Motor neuron (in vitro differentiated cells): ENCODE data around the gene RAB9B. TPM values are rescaled to one million over a fixed set of nuclear protein-coding genes. Genes with fewer than 3 reads are reported as not detected.
"Not testable (repeated sequence)": the region's sequence is repeated elsewhere in the genome, so short reads cannot be mapped to it uniquely, and the experiment has no call there.

ENCODE experiments used
- ATAC-seq, 8 experiments: fragments of 200-7000 bp; cut with Tn5 transposase; replicated peaks in 6 of 8; 2 replicates each; pipeline ENCODE4 v1.8.0; 2021; ENCODE audit warnings: mild to moderate bottlenecking in 8 of 8, moderate library complexity in 8 of 8
- H3K27ac ChIP-seq, 2 donors: fragments of 250-450 bp; sonication (Bioruptor Pico); 2 replicates each; pipeline ENCODE4 v1.9.0; 2021; ENCODE audit warnings: antibody characterized with exemption in 2 of 2, mild to moderate bottlenecking in 2 of 2, moderate library complexity in 1 of 2
- H3K4me1 ChIP-seq, 2 donors: fragments of 250-450 bp; sonication (Bioruptor Pico); replicated peaks in 1 of 2; 2 replicates each; pipeline ENCODE4 v1.6.1; 2021; ENCODE audit warnings: antibody characterized with exemption in 2 of 2, mild to moderate bottlenecking in 2 of 2, moderate library complexity in 1 of 2
- H3K4me3 ChIP-seq, 5 donors: fragments of 250-450 bp; sonication (Bioruptor Pico); 2 replicates each; pipeline ENCODE4 v1.9.0; 2021; ENCODE audit warnings: antibody characterized with exemption in 5 of 5, mild to moderate bottlenecking in 5 of 5, moderate library complexity in 4 of 5
- WGBS, 10 experiments: fragments of 450-650 bp; shearing (Covaris generic); methylation state at CpG; one replicate each; pipeline ENCODE4 v1.0.0; 2022; 5-methylcytosine and 5-hydroxymethylcytosine counted together
- in situ Hi-C, 9 experiments: fragments of 400-800 bp; cut with MboI; loops; one replicate each; pipeline ENCODE4 v1.15.0; 2021; ENCODE audit warnings: low sequenced_read_pairs in 9 of 9, low pct_unique_long_range_greater_than_20kb in 2 of 9; ENCODE audit not compliant: unreplicated experiment in 9 of 9
- total RNA-seq, 8 experiments: library from RNA; unstranded; fragments of 300-600 nt; gene quantifications; 2 replicates each; pipeline versions ENCODE4 v1.2.3 to v1.2.4, GENCODE V29; 2022

The RAB9B gene
- total RNA-seq, 8 experiments from 2014 or later: 0.15 to 12.7 (median 6.5) TPM

GRCh38 chrX:103831342-103831802 is 685 bp downstream of the RAB9B start:
- WGBS, 10 experiments: 0 to 35% (median 22%) methylated on average over 1 to 6 of the region's 11 CpGs; no CpG with 5 or more reads in 7 of the 10 experiments
- in situ Hi-C loops: loop anchor here in 4 of 9 experiments (25.0 kb wide), 3 partner anchors 106 to 306 kb away; partner anchors contain the start of gene ZCCHC18 (in 1 of the 4)
- peaks cover 3% of the 10 kb centered on the region in 2 donors for H3K4me1 ChIP-seq
- H3K27ac ChIP-seq: peak overlapping the region in 1 of 2 donors; percentile 74
- peak in 5 of 8 experiments; percentile 13 to 22 (median 18) for ATAC-seq
- H3K4me3 ChIP-seq: peak overlapping the region; percentile 48 to 54 (median 50)

GRCh38 chrX:103830848-103831247 is 1.2 kb downstream of the RAB9B start:
- in situ Hi-C loops: loop anchor here in 4 of 9 experiments (25.0 kb wide), 3 partner anchors 106 to 306 kb away; partner anchors contain the start of gene ZCCHC18 (in 1 of the 4)
- H3K27ac ChIP-seq: no peak overlapping the region
- no peak overlapping the region for H3K4me3 ChIP-seq
- no peak for ATAC-seq
- H3K4me1 ChIP-seq: peaks cover 3% of the 10 kb centered on the region in 2 donors
- WGBS, 10 experiments: 49 to 100% (median 81%) methylated on average over 1 to 6 of the region's 7 CpGs; no CpG with 5 or more reads in 4 of the 10 experiments

GRCh38 chrX:103828529-103828928 is 3.5 kb downstream of the RAB9B start:
- Histone ChIP-seq H3K4me3 (no peak overlapping the region), H3K4me1 (peaks cover 3% of the 10 kb centered on the region in 2 donors), H3K27ac (no peak overlapping the region)
- ATAC-seq: no peak
- 20 to 67% (median 60%) methylated on average over 1 of the region's 2 CpGs; no CpG with 5 or more reads in 7 of the 10 experiments for WGBS, 10 experiments
- in situ Hi-C loops: loop anchor here in 4 of 9 experiments (25.0 kb wide), 3 partner anchors 109 to 309 kb away; partner anchors contain the start of gene ZCCHC18 (in 1 of the 4)

GRCh38 chrX:103825881-103826280 is 6.2 kb downstream of the RAB9B start:
- H3K4me1 ChIP-seq: no peaks in the 10 kb centered on the region
- no peak overlapping the region for H3K4me3 ChIP-seq
- WGBS, 10 experiments: 60 to 100% (median 83%) methylated on average over 1 of the region's 1 CpG; no CpG with 5 or more reads in 6 of the 10 experiments
- in situ Hi-C loops: loop anchor here in 4 of 9 experiments (25.0 kb wide), 3 partner anchors 111 to 311 kb away; partner anchors contain the start of gene ZCCHC18 (in 1 of the 4)
- H3K27ac ChIP-seq: no peak overlapping the region
- ATAC-seq: no peak

- Histone ChIP-seq H3K4me3 (no peak overlapping the region), H3K4me1 (peaks cover 0 to 4% of the 10 kb centered on the region in 2 donors), H3K27ac (no peak overlapping the region)
- no peak for ATAC-seq
- in situ Hi-C loops: loop anchor here in 4 of 9 experiments (25.0 kb wide), 1 partner anchor 286 kb away; no protein-coding TSS in a partner anchor
Measured at GRCh38 chrX:103823591-103823990, 8.5 kb downstream of the RAB9B start.

GRCh38 chrX:103820802-103821201 is 11.3 kb downstream of the RAB9B start:
- 43 to 60% methylated on average over 1 of the region's 6 CpGs; no CpG with 5 or more reads in 8 of the 10 experiments for WGBS, 10 experiments
- in situ Hi-C loops: loop anchor here in 4 of 9 experiments (25.0 kb wide), 1 partner anchor 284 kb away; no protein-coding TSS in a partner anchor

GRCh38 chrX:103818842-103819619 is 13.0 kb downstream of the RAB9B start:
- no peak overlapping the region for H3K4me3 ChIP-seq
- in situ Hi-C loops: loop anchor here in 4 of 9 experiments (25.0 kb wide), 1 partner anchor 282 kb away; no protein-coding TSS in a partner anchor
- peaks cover 0 to 4% of the 10 kb centered on the region in 2 donors for H3K4me1 ChIP-seq
- 0 to 80% (median 28%) methylated on average over 1 to 7 of the region's 7 CpGs; no CpG with 5 or more reads in 2 of the 10 experiments for WGBS, 10 experiments
- H3K27ac ChIP-seq: no peak overlapping the region
- ATAC-seq: peak in 7 of 8 experiments; percentile 51 to 81 (median 61)

More at GRCh38 chrX:103820802-103821201, 11.3 kb downstream of the RAB9B start:
- ATAC-seq, H3K4me1 ChIP-seq, H3K4me3 ChIP-seq, H3K27ac ChIP-seq: not testable (repeated sequence)

- H3K4me1 ChIP-seq: peaks cover 0 to 4% of the 10 kb centered on the region in 2 donors
- WGBS, 10 experiments: 0 to 100% (median 21%) methylated on average over 1 to 5 of the region's 5 CpGs; no CpG with 5 or more reads in 2 of the 10 experiments
- ATAC-seq: peak in 2 of 8 experiments; percentile 29 to 42
- no peak overlapping the region for H3K27ac ChIP-seq
- in situ Hi-C loops: loop anchor here in 4 of 9 experiments (25.0 kb wide), 1 partner anchor 280 kb away; no protein-coding TSS in a partner anchor
- no peak overlapping the region for H3K4me3 ChIP-seq
Measured at GRCh38 chrX:103817502-103817901, 14.6 kb downstream of the RAB9B start.

GRCh38 chrX:103817101-103817500 is 15.0 kb downstream of the RAB9B start:
- WGBS, 10 experiments: 17 to 80% (median 54%) methylated on average over 1 to 5 of the region's 5 CpGs; no CpG with 5 or more reads in 7 of the 10 experiments
- ATAC-seq, H3K4me1 ChIP-seq, H3K27ac ChIP-seq, H3K4me3 ChIP-seq: not testable (repeated sequence)
- in situ Hi-C loops: loop anchor here in 4 of 9 experiments (25.0 kb wide), 1 partner anchor 280 kb away; no protein-coding TSS in a partner anchor

- in situ Hi-C loops: loop anchor here in 4 of 9 experiments (25.0 kb wide), 1 partner anchor 275 kb away; no protein-coding TSS in a partner anchor
- Histone ChIP-seq H3K4me3 (no peak overlapping the region), H3K4me1 (no peaks in the 10 kb centered on the region), H3K27ac (no peak overlapping the region)
- ATAC-seq: no peak
- 17 to 90% (median 62%) methylated on average over 1 to 3 of the region's 3 CpGs; no CpG with 5 or more reads in 6 of the 10 experiments for WGBS, 10 experiments
Measured at GRCh38 chrX:103811858-103812257, 20.2 kb downstream of the RAB9B start.

- no peaks in the 10 kb centered on the region for H3K4me1 ChIP-seq
- no peak for ATAC-seq
- no peak overlapping the region for H3K4me3 ChIP-seq
- 28 to 90% (median 67%) methylated on average over 2 to 4 of the region's 4 CpGs; no CpG with 5 or more reads in 6 of the 10 experiments for WGBS, 10 experiments
- H3K27ac ChIP-seq: no peak overlapping the region
- in situ Hi-C loops: loop anchor here in 4 of 9 experiments (25.0 kb wide), 1 partner anchor 270 kb away; no protein-coding TSS in a partner anchor
Measured at GRCh38 chrX:103806862-103807474, 25.1 kb downstream of the RAB9B start.

- in situ Hi-C loops: loop anchor here in 4 of 9 experiments (25.0 kb wide), 1 partner anchor 269 kb away; no protein-coding TSS in a partner anchor
Measured at GRCh38 chrX:103805860-103806259, 26.2 kb downstream of the RAB9B start.

More at GRCh38 chrX:103805860-103806259, 26.2 kb downstream of the RAB9B start:
- H3K27ac ChIP-seq: no peak overlapping the region
- H3K4me1 ChIP-seq: no peaks in the 10 kb centered on the region
- H3K4me3 ChIP-seq: no peak overlapping the region
- ATAC-seq: no peak
